Endothelial cell of umbilical vein (primary cell): ENCODE results near the gene LRP1B. TPM values are rescaled to one million over a fixed set of nuclear protein-coding genes. Genes with fewer than 3 reads are reported as not detected.

Experiments
- BruUV-seq: library from RNA; stranded (reverse); fragments of 400-500 nt; replicated peaks from 2 replicates; lab custom pipeline; 2021; lab: Mats Ljungman, UMichigan
- CTCF ChIA-PET: fragments of 300-600, 350-600 bp; sonication (Branson Sonifier 250); formaldehyde crosslinking; loops from one replicate; lab custom pipeline; 2021; ENCODE audit warnings: antibody characterized with exemption, inconsistent platforms; lab: Charles Lee
- POLR2A ChIA-PET: fragments of 300-600, 350-600 bp; sonication (Branson Sonifier 250); formaldehyde crosslinking; loops from one replicate; lab custom pipeline; 2021; ENCODE audit warnings: antibody characterized with exemption, inconsistent platforms; lab: Charles Lee
- DNase-seq: peaks from one replicate; pipeline ENCODE4 v3.0.0-alpha.2; 2011; ENCODE audit warnings: low read depth, low spot score
- FAIRE-seq: peaks from 2 replicates; lab custom pipeline; 2011; peaks lifted over from hg19 to GRCh38; lab: Jason Lieb, UNC
- H2AFZ ChIP-seq: 2 replicates; pipeline ENCODE4 v1.6.0; 2012; ENCODE audit warnings: low read depth, low read length, control low read depth, inconsistent platforms
- H3K27ac ChIP-seq: 2 replicates; pipeline ENCODE4 v1.5.1; 2011; ENCODE audit warnings: low read depth, mild to moderate bottlenecking, control low read depth, low read length, moderate library complexity; ENCODE audit not compliant: insufficient read depth
- H3K27me3 ChIP-seq, 2 experiments: 2 replicates each; pipeline versions ENCODE4 v1.6.0 to v1.6.1; 2011; ENCODE audit warnings: low read length in 2 of 2, mixed read lengths in 1 of 2; ENCODE audit not compliant: control insufficient read depth in 2 of 2, insufficient read depth in 2 of 2
- H3K36me3 ChIP-seq, 2 experiments: 2 replicates in 1 of 2; 3 replicates in 1 of 2; pipeline ENCODE4 v1.5.1; 2011; ENCODE audit warnings: low read length in 2 of 2, mild to moderate bottlenecking in 1 of 2, moderate library complexity in 1 of 2; ENCODE audit not compliant: control insufficient read depth in 2 of 2, insufficient read depth in 2 of 2; ENCODE audit errors: extremely low read depth in 1 of 2
- H3K4me1 ChIP-seq: 3 replicates; pipeline ENCODE4 v1.5.1; 2011; ENCODE audit warnings: mild to moderate bottlenecking, low read length; ENCODE audit not compliant: control insufficient read depth, insufficient read depth; ENCODE audit errors: extremely low read depth
- H3K4me2 ChIP-seq: 2 replicates; pipeline ENCODE4 v1.6.1; 2011; ENCODE audit warnings: low read length, control low read depth, mixed read lengths; ENCODE audit not compliant: insufficient read depth
- H3K4me3 ChIP-seq, 3 experiments: fragments of 200-600 bp in 1 of 3; sonication (generic), shearing (Covaris generic) in 1 of 3; replicated peaks in 1 of 3; 2 replicates each; pipeline ENCODE4 v1.5.1; 2011 to 2016; ENCODE audit warnings: control low read depth in 3 of 3, low read length in 3 of 3, mild to moderate bottlenecking in 2 of 3, inconsistent platforms in 1 of 3, low read depth in 1 of 3, moderate library complexity in 1 of 3; ENCODE audit not compliant: insufficient read depth in 1 of 3
- H3K79me2 ChIP-seq: 2 replicates; pipeline ENCODE4 v1.6.0; 2012; ENCODE audit warnings: low read length, inconsistent platforms; ENCODE audit not compliant: control insufficient read depth, insufficient read depth
- H3K9ac ChIP-seq: replicated peaks from 2 replicates; pipeline ENCODE3; 2011; ENCODE audit warnings: low read length, control low read depth; ENCODE audit not compliant: insufficient read depth; ENCODE audit errors: extremely low read depth
- H3K9me1 ChIP-seq: replicated peaks from 3 replicates; pipeline ENCODE4 v1.6.0; 2011; ENCODE audit warnings: mild to moderate bottlenecking, low read length; ENCODE audit not compliant: control insufficient read depth, insufficient read depth; ENCODE audit errors: extremely low read depth
- H3K9me3 ChIP-seq: replicated peaks from 2 replicates; pipeline ENCODE4 v1.5.1; 2012; ENCODE audit warnings: low read length, inconsistent platforms; ENCODE audit not compliant: control insufficient read depth, insufficient read depth
- H4K20me1 ChIP-seq: replicated peaks from 2 replicates; pipeline ENCODE3; 2011; ENCODE audit warnings: mild to moderate bottlenecking, low read length; ENCODE audit not compliant: control insufficient read depth, insufficient read depth; ENCODE audit errors: extremely low read depth
- CTCF ChIP-seq, 2 donors: IDR thresholded peaks; 1 replicate in 1 of 2; 2 replicates in 1 of 2; pipeline ENCODE4 v1.5.1; 2011; ENCODE audit warnings: low read length in 2 of 2, mild to moderate bottlenecking in 2 of 2, moderate library complexity in 2 of 2, control low read depth in 1 of 2, inconsistent platforms in 1 of 2, low read depth in 1 of 2; ENCODE audit not compliant: insufficient read depth in 1 of 2; ENCODE audit errors: extremely low read depth in 1 of 2
- EZH2 ChIP-seq: IDR thresholded peaks from 2 replicates; pipeline ENCODE4 v1.6.1; 2012; ENCODE audit warnings: borderline replicate concordance, low read depth, mild to moderate bottlenecking, moderate library complexity, low read length, inconsistent platforms; ENCODE audit not compliant: severe bottlenecking
- FOS ChIP-seq: IDR thresholded peaks from 2 replicates; pipeline ENCODE4 v1.6.1; 2011; ENCODE audit warnings: mild to moderate bottlenecking, low read length, moderate library complexity, borderline replicate concordance; ENCODE audit not compliant: insufficient read depth
- GATA2 ChIP-seq: IDR thresholded peaks from 2 replicates; pipeline ENCODE4 v1.7.0; 2011; ENCODE audit warnings: low read depth, mild to moderate bottlenecking, moderate library complexity, mixed read lengths, low read length; ENCODE audit not compliant: insufficient read length, insufficient read depth
- JUN ChIP-seq: IDR thresholded peaks from 2 replicates; pipeline ENCODE4 v1.6.1; 2011; ENCODE audit warnings: borderline replicate concordance, low read depth; ENCODE audit not compliant: insufficient read length, insufficient read depth
- MAX ChIP-seq: IDR thresholded peaks from 2 replicates; pipeline ENCODE4 v1.6.1; 2011; ENCODE audit not compliant: insufficient read depth, insufficient read length
- MYC ChIP-seq: IDR thresholded peaks from one replicate; pipeline ENCODE4 v1.6.1; 2011; ENCODE audit warnings: mild to moderate bottlenecking, low read depth, low read length
- POLR2A ChIP-seq: IDR thresholded peaks from 2 replicates; pipeline ENCODE4 v1.6.1; 2012; ENCODE audit warnings: low read depth, mild to moderate bottlenecking, control low read depth, low read length
- POLR2AphosphoS5 ChIP-seq: IDR thresholded peaks from 2 replicates; pipeline ENCODE4 v1.6.1; 2012; ENCODE audit warnings: low read depth, mild to moderate bottlenecking, control low read depth, low read length, moderate library complexity; ENCODE audit not compliant: insufficient read depth
- dilution Hi-C: fragments of 300-500 bp; cut with MboI; formaldehyde crosslinking; loops from one replicate; pipeline ENCODE4 v1.15.0; 2019; ENCODE audit warnings: low sequenced_read_pairs; ENCODE audit not compliant: extremely low pct_ligation_motif_present
- intact Hi-C: fragments of 100-400 bp; cut with micrococcal nuclease; formaldehyde crosslinking; loops from one replicate; pipeline ENCODE4 v1.10.0; 2022
- polyA plus RNA-seq, 4 experiments: library from polyadenylated mRNA; depleted of rRNA in 3 of 4; stranded (reverse) in 3 of 4; unstranded in 1 of 4; fragments of >200 nt; gene quantifications; 2 replicates each; pipeline versions ENCODE4 v1.2.1 to v1.2.3, GENCODE V29; 2011 to 2012; ENCODE audit warnings: missing spikeins in 1 of 4
- total RNA-seq: library from RNA; stranded (reverse); gene quantifications from 2 replicates; pipeline ENCODE4 v1.2.3, GENCODE V29; 2021

LRP1B gene
- total and polyA plus RNA-seq, 2 donors (not counting 3 experiments of a cell fraction or from before 2014, with no cell fraction given): 0.03 to 0.07 TPM

DNA sequence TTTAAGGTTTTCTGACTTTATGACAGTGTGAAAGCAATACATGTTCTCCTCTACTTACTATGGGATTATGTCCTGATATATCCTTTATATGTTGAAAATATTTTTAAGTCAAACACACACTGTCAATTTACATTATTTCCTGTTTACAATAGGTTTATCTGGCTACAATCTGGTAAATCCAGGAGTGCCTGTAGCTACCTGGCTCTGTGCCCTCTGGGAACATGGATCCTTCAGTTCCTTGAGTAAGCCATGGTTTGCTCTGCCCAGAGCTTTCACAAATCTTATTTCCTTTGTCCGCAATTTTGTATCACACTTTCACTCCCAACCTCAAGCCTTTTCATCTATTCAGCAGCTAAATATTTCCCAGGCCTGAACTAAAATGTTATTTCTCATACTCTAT, 1768.5 kb downstream of the LRP1B start:
- ChIA-PET CTCF (interaction anchor here (1.2 to 1.4 kb wide), 3 partner anchors 9 to 34 kb away, joined by 3 read pairs; no protein-coding TSS in a partner anchor), POLR2A (no interaction called here)
- H3K27me3 ChIP-seq: no peaks in the 10 kb centered on the region
- no peak for FAIRE-seq
- no TSS peak for BruUV-seq
- no peak for DNase-seq
- no peak overlapping the region for H3K27ac ChIP-seq
- no peak overlapping the region for H2AFZ ChIP-seq
- no peaks in the 10 kb centered on the region for H3K9me1 ChIP-seq
- no peak overlapping the region for H3K9ac ChIP-seq
- H3K79me2 ChIP-seq: no peaks in the 10 kb centered on the region
- intact Hi-C loops (no loop called here), dilution Hi-C loops (no loop called here)
- H3K4me3 ChIP-seq: no peak overlapping the region
- H3K36me3 ChIP-seq: no peaks in the 10 kb centered on the region
- H3K9me3 ChIP-seq: no peaks in the 10 kb centered on the region
- no peak for TF ChIP-seq GATA2
- no peak for TF ChIP-seq JUN
- no peak for TF ChIP-seq MYC
- TF ChIP-seq MAX: no peak
- TF ChIP-seq CTCF (IDR thresholded peaks at IDR 0.05; ENCODE audit: extremely low read depth in 1 of 2, insufficient read depth in 1 of 2, low read depth in 1 of 2, low read length in 2 of 2): no peak
- TF ChIP-seq POLR2AphosphoS5: no peak
- TF ChIP-seq POLR2A: no peak
- no peak for TF ChIP-seq EZH2
- TF ChIP-seq FOS: no peak
- H3K4me1 ChIP-seq: no peaks in the 10 kb centered on the region
- no peaks in the 10 kb centered on the region for H4K20me1 ChIP-seq
- H3K4me2 ChIP-seq: no peak overlapping the region
